Eye (tissue), 1 donor: Measurements from ENCODE around the gene C4orf46.

Experiments
- DNase-seq: peaks from one replicate; pipeline ENCODE4 v3.0.0-alpha.2; 2015

Gene C4orf46

DNA sequence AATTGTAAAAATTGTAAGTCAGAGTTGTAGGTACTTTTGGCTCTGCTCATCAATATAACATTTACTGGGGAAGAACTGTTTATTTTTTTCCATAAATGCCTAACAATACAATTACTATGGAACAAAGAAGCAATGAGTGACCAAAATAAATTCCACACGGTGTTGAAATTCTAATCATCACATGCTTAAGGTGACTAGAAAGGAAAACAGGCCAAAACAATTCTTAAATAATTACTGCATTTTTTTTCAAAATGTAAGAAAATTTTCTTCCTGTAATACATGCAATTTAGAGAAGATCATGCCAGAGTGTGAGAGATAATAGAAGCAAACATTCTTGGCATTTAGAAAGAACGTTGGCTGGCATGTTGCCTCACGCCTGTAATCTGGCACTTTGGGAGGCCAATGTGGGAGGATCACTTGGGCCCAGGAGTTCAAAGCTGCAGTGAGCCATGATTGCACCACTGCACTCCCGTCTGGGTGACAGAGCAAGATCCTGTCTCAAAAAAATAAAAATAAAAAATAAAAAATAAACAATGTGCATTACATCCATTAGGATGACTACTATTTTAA, 22.5 kb downstream of the C4orf46 start:
- DNase-seq: no peak

DNA sequence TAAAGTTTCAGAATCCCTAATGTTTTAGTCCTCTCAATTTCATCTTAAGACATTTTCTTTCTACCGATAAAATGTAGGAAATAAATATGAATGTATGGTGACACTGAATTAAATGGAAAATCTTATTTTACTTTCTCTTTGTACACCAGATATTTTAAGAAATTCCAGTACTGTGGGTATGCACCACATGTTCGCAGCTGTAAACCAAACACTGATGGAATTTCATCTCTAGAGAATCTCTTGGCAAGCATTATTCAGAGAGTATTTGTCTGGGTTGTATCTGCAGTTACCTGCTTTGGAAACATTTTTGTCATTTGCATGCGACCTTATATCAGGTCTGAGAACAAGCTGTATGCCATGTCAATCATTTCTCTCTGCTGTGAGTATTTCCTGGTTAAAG, 26.9 kb downstream of the C4orf46 start:
- no peak for DNase-seq

DNA sequence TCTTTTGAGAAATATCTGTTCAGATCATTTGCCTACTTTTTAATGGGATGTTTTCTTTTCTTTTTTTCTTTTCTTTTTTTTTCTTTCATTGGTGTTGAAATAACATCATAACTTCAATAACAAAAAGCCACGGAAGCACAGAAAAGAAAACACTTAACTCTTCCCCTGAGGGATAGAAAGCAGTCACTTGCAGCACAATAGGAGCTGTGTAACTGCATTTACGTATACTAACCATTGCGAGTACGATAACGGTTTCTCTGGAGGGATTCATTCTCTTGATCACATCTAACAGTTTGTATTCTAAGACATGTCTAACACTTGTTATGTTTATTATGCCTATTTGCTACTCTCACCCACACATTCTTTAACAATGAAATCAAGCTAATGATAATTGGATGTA, 27.3 kb downstream of the C4orf46 start:
- no peak for DNase-seq

DNA sequence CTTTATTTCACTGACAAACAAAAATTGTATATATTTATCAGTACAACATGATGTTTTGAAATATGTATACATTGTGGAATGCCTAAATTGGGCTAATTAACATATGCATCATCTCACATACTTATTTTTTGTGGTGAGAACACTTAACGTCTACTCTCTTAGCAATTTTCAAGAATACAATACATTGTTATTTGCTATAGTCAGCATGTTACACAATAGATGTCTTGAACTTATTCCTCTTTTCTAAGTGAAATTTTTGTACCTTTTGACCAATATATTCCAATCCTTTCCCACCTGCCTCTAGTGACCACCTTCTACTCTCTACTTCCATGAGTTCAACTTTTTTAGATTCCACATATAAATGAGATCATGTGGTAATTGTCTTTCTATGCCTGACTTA, 35.1 kb downstream of the C4orf46 start:
- DNase-seq: no peak

GRCh38 chr4:158630893-158631292, 40.8 kb downstream of the C4orf46 start:
- peak; percentile 4 for DNase-seq

DNA sequence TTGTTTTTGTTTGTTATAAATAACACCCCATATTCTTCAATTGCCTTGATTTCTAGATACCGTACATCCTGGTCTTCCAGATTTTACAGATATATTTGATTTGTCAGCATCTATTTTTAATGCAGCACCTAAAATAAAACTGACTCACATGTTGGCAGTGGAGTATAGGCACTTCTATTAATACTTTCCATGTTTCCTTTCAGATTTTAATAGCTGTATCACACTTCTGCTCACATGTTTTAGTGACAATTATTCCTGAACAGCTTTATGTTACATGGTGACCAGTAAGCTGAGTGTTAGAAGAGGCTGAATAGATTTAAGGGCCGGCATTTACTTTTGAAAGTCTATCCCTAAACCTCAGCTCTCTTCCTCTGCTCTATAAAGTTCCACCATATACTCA, 46.1 kb downstream of the C4orf46 start:
- DNase-seq: no peak

GRCh38 chr4:158624889-158625478, 46.7 kb downstream of the C4orf46 start:
- DNase-seq: peak; percentile 72

DNA sequence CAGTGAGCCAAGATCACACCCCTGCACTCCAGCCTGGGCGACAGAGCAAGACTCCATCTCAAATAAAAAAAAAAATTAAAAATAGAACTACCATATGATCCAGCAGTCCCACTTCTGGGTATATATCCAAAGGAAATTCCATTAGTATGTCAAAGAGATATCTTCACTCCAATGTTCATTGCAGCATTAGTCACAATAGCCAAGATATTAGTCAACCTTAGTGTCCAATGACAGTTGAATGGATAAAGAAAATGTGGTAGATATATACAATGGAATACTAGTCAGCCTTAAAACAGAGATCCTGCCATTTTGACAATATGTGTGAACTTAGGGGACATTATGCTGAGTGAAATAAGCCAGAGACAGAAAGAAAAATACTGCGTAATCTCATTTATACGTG, 49.4 kb downstream of the C4orf46 start:
- no peak for DNase-seq

DNA sequence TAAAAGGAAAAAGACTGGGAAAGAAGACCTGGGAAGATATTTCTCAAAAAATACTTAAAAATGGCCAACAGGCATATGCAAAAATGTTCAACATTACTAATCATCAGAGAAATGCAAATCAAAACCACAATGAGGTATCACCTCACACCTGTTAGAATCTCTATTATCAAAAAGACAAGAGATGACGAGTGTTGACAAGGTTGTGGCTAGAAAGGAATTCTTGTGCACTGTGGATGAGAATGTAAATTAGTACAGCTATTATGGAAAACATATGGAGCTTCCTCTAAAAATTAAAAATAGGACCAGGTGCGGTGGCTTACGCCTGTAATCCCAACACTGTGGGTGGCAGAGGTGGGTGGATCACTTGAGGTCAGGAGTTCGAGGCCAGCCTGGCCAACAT, 50.0 kb downstream of the C4orf46 start:
- no peak for DNase-seq

GRCh38 chr4:158617956-158618355, 53.7 kb downstream of the C4orf46 start:
- DNase-seq: no peak
